ENCODE results near the gene SERPINH1. TPM values are rescaled to one million over a fixed set of nuclear protein-coding genes. Genes with fewer than 3 reads are reported as not detected.

The SERPINH1 gene
- total RNA-seq, 1 donor from 2014 or later = 65.8 TPM

DNA sequence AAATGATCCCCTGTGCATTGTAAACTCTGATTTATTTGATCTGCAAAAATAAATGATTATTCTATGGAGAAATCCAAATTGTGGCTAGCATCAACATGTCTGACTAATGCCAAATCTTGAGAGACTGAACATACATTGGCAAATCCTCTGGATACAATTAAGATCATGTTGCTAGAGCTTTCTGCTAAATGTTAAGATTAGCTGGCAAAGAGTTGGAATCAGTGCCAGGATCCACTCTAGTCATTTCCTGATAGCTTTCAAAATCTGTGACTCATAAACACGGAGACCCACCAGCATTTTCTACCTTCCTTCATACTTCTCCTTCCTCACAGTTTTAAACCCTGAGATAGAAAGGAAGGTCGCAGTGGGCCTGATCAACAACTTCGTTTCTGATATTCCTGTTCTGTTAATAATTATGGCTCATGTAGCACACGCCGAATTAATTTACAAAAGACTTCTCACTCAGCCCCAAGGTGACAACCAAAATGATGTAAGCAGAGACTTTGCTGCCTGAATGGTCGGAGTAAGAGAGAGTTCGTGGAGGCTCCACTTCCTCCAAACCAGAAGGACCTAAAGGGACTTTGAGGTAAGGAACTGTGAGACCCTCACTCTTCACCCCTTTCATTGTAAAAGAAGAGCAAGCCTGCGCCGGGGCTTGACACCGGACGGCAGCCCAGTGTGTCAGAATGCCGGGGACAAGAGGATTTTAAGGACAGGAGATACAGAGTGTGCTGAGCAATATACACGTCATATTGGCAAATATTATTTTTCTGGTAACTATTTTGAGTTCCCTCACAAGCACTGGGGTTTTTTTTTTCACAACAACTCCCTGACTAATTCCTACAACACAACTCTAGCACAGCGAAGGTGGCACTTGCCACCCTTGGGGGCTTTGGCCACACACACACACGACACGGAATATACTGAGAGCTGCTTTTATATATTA, 42.0 kb downstream of the SERPINH1 start:
- ATAC-seq (no peak), DNase-seq (ENCODE audit: missing footprints) (no peak)
- intact Hi-C loops (cut with DNase I) = no loop called here

DNA sequence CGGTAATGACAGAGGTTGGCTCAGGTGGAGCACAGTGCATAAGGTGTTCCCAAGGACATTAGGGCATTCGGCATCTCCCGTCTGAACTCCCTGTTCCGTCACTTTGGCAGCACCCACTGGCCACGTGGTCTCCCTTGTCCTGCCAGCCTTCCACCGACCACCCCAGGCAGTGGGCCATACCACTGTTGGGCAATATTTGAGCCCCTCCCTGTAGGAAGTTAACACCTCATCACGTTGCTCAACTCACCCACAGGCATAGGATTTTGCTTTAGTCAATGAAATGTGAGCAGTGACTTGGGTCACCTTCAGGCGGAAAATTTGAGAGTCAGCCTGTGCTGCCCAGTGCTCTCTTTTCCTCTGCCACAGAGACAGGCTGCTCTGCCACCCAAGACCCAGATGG, 44.0 kb downstream of the SERPINH1 start:
- ATAC-seq = no peak
- no peak for DNase-seq (ENCODE audit: missing footprints)
- intact Hi-C loops (cut with DNase I) = no loop called here

DNA sequence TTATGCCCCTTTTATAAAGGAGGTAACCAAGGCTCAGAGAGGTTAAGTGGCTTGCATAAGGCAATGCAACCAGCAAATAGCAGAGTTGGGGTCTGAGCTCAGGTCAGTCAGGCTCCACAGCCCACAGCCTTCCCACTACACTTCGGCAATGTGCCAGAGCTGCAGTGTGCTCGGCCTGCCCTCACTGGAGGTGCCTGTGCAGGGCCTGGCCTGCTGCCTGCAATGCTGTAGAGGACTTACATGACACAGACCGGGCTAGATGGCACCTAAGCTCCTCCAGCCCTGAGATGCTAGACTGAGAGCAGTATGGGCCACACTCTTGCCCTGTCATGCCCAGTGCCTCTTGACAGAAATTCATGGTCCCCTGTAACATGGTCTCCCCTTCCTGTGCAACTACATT, 49.8 kb downstream of the SERPINH1 start:
- intact Hi-C loops (cut with DNase I) = no loop called here
- ATAC-seq (no peak), DNase-seq (ENCODE audit: missing footprints) (no peak)

DNA sequence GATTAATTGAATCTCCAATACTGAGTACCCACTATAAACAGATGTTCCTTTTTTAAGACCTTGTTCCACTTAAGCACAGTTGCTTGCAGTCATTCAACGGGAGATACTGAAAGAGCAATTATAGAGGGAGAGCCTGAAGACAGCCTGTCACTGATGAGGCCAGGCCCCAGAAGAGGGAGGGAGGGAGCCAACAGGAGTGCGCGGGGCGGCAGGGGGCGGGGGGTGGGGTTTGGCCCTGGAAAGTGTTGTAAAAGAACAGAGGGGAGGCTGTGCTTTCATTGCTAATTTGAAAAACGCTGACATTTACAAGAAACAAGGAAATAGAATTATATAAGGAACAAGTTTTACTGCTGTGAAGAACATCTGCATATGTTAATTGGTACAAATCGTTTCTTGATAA, 53.7 kb downstream of the SERPINH1 start:
- DNase-seq (ENCODE audit: missing footprints) = no peak
- intact Hi-C loops (cut with DNase I) = no loop called here
- ATAC-seq = no peak

DNA sequence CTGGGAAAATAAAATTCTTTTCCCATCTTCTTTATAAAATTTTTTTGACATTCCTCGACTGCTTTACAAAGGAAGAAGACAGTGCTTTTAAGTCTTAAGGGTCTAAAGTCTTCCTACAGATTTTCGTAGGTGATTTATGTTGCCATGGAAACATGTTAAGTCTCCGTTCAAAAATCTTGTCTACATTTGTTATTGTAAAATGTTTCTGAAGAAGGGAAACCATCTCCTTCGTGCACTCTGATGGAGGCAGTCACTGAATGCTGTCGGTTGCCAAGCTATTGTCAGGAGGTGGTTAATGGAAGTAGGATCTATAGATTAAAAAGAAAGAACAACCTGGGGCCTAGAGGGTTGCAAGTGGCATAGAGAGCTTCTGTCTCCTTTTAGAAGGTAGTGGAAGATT, 54.2 kb downstream of the SERPINH1 start:
- intact Hi-C loops (cut with DNase I) = no loop called here
- DNase-seq (ENCODE audit: missing footprints) = no peak
- no peak for ATAC-seq

Other genes with a start within 250 kb of the SERPINH1 start
- 30.3 TPM for gene ARRB1, start 210.6 kb upstream of the SERPINH1 start, total RNA-seq
- 972 TPM for gene RPS3, start 162.7 kb upstream of the SERPINH1 start, total RNA-seq
- gene KLHL35, start 129.1 kb upstream of the SERPINH1 start, total RNA-seq = 0.68 TPM
- 7.7 TPM for gene GDPD5, start 36.3 kb upstream of the SERPINH1 start, total RNA-seq
- 5.2 TPM for gene MAP6, start 106.8 kb downstream of the SERPINH1 start, total RNA-seq
- gene MOGAT2, start 155.6 kb downstream of the SERPINH1 start, total RNA-seq = 0.22 TPM
- 25.5 TPM for gene DGAT2, start 206.5 kb downstream of the SERPINH1 start, total RNA-seq